ENCODE measurements around the gene CYP2C18. TPM values are rescaled to one million over a fixed set of nuclear protein-coding genes. Genes with fewer than 3 reads are reported as not detected.
A peak's percentile ranks its signal among the peaks of the same experiment; 100 is the strongest.

CYP2C18 gene
- total and polyA plus RNA-seq, 2 of the 13 experiments (the other 11 are each of a cell fraction or from before 2014, with no cell fraction given), result 0.07 TPM; not detected in 1

GRCh38 chr10:94673614-94674321, 9.8 kb upstream of the CYP2C18 start (continued):
- TF ChIP-seq, protein P1, sequence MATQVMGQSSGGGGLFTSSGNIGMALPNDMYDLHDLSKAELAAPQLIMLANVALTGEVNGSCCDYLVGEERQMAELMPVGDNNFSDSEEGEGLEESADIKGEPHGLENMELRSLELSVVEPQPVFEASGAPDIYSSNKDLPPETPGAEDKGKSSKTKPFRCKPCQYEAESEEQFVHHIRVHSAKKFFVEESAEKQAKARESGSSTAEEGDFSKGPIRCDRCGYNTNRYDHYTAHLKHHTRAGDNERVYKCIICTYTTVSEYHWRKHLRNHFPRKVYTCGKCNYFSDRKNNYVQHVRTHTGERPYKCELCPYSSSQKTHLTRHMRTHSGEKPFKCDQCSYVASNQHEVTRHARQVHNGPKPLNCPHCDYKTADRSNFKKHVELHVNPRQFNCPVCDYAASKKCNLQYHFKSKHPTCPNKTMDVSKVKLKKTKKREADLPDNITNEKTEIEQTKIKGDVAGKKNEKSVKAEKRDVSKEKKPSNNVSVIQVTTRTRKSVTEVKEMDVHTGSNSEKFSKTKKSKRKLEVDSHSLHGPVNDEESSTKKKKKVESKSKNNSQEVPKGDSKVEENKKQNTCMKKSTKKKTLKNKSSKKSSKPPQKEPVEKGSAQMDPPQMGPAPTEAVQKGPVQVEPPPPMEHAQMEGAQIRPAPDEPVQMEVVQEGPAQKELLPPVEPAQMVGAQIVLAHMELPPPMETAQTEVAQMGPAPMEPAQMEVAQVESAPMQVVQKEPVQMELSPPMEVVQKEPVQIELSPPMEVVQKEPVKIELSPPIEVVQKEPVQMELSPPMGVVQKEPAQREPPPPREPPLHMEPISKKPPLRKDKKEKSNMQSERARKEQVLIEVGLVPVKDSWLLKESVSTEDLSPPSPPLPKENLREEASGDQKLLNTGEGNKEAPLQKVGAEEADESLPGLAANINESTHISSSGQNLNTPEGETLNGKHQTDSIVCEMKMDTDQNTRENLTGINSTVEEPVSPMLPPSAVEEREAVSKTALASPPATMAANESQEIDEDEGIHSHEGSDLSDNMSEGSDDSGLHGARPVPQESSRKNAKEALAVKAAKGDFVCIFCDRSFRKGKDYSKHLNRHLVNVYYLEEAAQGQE (IDR thresholded peaks at IDR 0.05; ENCODE audit: borderline replicate concordance in 1 of 2, low read depth in 1 of 2, low read length in 2 of 2), result no peak
- TF ChIP-seq DNMT3B (CRISPR knock-in tag; conservative IDR thresholded peaks at IDR 0.05), result no peak
- TF ChIP-seq, protein P2, sequence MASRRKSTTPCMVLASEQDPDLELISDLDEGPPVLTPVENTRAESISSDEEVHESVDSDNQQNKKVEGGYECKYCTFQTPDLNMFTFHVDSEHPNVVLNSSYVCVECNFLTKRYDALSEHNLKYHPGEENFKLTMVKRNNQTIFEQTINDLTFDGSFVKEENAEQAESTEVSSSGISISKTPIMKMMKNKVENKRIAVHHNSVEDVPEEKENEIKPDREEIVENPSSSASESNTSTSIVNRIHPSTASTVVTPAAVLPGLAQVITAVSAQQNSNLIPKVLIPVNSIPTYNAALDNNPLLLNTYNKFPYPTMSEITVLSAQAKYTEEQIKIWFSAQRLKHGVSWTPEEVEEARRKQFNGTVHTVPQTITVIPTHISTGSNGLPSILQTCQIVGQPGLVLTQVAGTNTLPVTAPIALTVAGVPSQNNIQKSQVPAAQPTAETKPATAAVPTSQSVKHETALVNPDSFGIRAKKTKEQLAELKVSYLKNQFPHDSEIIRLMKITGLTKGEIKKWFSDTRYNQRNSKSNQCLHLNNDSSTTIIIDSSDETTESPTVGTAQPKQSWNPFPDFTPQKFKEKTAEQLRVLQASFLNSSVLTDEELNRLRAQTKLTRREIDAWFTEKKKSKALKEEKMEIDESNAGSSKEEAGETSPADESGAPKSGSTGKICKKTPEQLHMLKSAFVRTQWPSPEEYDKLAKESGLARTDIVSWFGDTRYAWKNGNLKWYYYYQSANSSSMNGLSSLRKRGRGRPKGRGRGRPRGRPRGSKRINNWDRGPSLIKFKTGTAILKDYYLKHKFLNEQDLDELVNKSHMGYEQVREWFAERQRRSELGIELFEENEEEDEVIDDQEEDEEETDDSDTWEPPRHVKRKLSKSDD (CRISPR knock-in tag; IDR thresholded peaks at IDR 0.05; ENCODE audit: low read depth), result no peak
- peak; percentile 16; the same call in 1 of the 2 replicates for TF ChIP-seq CEBPB (IDR thresholded peaks at IDR 0.05; ENCODE audit: borderline replicate concordance, low read depth, low read length)
- TF ChIP-seq ZBTB34 (CRISPR knock-in tag; IDR thresholded peaks at IDR 0.05), result no peak
- TF ChIP-seq NFIC (IDR thresholded peaks at IDR 0.05; ENCODE audit: low read length), result no peak
- no peak for TF ChIP-seq RXRB (CRISPR knock-in tag; IDR thresholded peaks at IDR 0.05; ENCODE audit: borderline replicate concordance)
- TF ChIP-seq CC2D1A (CRISPR knock-in tag; IDR thresholded peaks at IDR 0.05), result no peak
- TF ChIP-seq KAT2B (IDR thresholded peaks at IDR 0.05; ENCODE audit: borderline replicate concordance, low read depth, low read length), result no peak
- no peak for TF ChIP-seq FOXM1 (CRISPR knock-in tag; IDR thresholded peaks at IDR 0.05)
- TF ChIP-seq PLRG1 (conservative IDR thresholded peaks at IDR 0.05), result no peak
